Mesenteric fat pad (tissue), 1 donor: ENCODE results near the gene NTN1. TPM values are rescaled to one million over a fixed set of nuclear protein-coding genes. Genes with fewer than 3 reads are reported as not detected.

ENCODE experiments used
- DNase-seq: peaks from one replicate; pipeline ENCODE4 v3.0.0-alpha.2; 2020; ENCODE audit warnings: low spot score
- total RNA-seq: library from RNA; stranded (reverse); fragmentation: NEBNext Ultra II Directional; extraction: Animal tissue kit (Norgen Biotek cat#: 25700); gene quantifications from one replicate; pipeline ENCODE4 v1.2.1, GENCODE V29; 2021
- donor health status: DM: yes; HTN: yes; CAD: no.

The NTN1 gene
- total RNA-seq, 1 donor from 2014 or later = 3.1 TPM

DNA sequence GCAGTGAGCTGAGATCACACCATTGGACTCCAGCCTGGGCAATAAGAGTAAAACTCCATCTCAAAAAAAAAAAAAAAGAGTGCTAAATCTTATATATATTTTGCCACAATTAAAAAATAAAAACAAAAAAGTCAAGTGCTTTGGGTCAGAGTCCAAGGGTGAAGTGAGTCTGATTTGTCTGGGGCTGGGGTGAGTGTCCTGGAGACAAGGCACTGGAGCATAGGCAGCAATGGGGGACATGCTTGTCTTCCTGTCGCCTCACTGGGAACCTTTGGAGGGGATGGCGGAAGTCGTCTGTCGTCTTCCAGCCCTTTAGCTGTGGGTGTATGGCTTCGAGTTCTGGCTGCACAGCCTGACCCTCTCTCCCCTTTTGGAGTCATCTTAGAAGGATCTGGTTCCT, 167.1 kb downstream of the NTN1 start:
- DNase-seq = no peak

DNA sequence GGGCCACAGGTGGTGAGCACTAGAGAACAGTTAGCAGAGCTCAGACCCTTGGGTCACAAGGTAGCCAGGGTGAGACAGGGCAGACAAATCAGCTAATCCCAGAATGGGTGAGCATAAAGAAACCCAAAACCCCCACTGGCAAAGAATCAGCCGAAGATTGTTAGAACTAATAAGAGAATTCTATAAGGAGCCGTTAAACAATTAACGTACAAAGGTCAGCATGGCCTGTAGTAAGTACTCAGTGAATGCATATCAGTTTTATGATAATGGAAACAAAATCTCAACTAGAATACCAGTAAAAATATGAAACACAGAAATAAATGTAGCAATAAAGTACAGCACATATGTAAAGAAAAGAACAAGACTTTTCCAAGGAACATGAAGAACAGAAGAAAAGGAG, 168.6 kb downstream of the NTN1 start:
- DNase-seq = no peak

DNA sequence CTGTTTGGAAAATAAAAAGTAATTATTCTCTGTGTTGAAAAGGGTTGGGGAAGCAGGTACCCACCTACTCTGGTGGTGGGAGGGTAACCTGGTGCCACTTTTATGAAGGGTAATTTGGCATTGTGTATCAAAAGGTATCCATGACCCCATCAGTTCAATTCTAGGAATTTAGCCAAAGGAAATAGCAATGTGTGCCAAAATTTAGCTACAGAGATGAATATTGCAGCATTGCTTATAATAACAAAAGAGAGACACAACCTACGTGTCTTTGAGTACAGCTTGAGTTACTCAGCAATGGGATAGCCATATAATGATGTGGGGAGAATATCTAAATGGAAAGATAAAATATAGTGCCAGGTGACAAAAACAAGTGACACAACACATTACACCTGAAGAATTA, 170.7 kb downstream of the NTN1 start:
- no peak for DNase-seq

DNA sequence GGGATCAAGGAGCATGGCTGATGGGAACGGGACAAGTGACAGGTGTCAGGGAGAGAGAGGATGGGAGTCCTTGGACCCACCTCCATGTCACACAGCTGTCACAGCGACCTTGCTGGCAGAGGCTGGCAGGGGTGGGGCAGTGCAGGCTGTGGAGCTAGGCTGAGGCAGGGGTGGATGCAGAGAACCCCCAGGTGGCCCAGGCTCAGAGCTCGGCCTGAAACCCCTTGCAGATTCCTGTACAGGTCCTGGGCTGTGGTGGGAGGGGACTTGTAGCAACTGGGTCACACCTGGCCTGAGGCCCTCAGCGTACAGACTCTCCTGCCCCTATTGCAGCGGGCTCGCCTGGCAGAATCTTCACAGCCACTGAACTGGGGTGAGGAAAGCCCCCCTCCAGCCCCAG, 174.1 kb downstream of the NTN1 start:
- DNase-seq = no peak

DNA sequence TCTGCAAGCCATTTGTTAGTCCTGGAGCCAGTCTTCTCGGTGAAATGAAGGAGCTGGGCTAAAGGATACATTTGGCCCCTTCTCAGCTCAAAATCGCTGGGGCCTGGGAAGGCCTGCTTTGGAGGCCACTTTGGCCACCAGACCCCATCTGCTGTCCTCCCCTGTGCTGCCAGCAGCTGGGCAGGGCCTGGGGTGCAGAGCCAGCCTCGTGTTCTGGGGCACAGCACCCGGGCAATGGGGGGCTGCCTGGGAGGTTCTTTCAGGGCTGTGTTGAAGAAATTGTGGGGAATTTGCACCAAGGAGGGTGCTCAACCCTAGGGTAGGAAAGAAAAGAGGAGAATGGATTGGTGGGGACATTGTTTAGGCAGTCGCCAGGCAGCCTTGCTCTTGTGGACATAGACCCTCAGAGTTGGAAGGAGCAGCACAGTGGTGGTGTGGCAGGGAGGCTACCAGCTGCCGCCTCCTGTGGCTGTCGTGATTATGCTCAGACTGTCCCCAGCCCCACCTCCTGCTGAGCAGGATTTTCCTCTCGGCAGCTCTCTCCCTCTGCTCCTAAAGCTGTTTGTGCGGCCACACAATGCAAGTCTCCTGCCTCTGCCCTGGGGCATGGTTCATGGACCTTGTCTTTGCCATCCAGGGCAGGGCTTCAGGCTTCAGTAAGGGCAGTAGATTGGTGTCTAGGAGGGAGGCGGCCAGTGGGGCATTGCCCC, 174.8 kb downstream of the NTN1 start:
- no peak for DNase-seq

DNA sequence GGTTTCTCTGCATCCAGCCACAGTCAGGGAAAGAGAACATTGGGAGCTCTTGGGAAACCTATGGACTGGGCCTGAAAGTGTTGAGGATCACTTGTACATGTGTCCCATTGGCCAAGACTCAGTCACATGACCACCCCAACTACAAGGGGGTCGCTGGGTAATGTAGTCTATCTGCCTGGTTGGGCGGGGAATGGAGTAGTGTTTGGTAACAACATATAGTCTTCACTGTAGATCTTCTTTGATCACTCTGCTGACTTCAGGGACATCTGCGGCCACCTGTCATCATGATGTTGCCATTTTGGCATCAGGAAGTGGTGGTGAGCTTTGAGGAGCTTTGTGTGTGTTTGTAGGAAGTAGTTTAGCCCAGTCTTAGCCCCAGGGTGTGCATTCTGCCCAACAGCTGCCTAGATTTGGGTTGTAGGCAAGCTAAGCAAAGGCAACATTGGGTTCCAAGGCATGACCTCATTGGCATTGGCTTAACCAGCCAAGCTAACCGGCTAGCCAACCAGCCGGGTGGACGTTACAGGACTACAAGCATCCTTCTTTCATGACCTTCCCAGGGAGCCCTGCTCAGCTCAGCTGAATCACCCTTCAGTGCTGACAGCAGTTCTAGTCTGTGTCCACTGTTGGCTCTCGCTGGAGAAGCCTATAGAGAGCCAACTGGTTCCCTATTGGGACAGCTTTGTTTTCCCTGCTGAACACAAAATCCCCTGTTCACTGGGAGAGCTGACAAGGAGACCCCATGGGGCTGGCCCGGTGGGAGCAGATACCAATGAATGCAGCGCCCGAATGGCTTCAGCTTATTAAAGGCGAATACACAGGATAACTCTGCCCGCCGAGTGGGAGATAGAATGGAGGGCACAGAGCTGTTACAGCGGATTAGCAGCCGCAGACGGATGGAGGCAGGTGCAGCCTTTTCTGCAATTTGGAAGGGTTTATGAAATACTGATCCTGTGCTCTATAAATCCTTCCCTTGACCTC, 178.6 kb downstream of the NTN1 start:
- no peak for DNase-seq

DNA sequence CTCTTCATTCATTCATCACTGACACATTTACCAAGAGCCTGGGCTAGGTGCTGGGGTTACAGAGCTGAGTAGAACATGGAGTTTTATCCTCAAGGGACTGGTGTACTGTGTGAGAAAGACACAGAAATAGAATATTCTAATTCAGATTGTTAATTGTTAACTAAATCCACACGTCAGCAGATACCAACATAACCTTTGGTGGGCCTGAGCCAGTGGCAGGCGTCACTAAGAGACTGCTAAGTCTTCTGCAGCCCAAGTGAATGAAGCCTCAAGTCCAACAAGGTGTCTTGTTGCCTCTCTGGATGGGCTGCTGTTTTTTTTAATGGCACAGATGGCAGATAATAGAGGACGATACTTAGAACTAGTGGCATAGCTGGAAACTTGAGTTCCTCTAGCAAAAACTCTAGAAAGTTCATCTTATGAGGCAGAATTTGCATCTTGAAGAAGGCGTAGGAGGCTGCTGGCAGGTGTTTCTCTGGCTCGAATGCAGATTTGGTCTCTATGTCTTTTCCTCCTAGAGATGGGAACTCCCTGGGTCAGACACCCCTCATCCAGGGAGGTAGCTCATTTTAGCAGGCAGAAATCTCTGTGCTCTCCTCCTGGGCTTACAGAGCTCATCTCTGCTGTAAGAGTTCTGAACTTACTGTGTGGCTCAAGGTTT, 179.5 kb downstream of the NTN1 start:
- no peak for DNase-seq

DNA sequence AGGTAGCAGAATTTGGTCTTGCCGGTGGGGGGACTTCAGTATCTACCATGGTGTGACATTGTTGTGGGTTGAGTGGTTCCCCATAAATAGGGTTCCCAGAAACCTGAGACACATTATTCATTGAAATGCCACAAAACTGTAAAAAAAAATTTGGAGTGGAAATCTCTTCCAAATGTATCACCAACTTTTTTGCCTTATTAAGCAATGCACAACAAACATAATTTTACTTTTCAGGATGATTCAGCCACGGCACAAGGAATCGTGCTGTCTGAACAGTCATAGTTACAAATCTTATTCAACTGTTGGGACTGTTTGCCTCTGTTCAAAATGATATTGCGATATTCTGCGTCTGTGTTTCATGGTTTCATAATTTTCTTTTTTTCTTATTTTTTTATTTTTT, 181.2 kb downstream of the NTN1 start:
- no peak for DNase-seq

DNA sequence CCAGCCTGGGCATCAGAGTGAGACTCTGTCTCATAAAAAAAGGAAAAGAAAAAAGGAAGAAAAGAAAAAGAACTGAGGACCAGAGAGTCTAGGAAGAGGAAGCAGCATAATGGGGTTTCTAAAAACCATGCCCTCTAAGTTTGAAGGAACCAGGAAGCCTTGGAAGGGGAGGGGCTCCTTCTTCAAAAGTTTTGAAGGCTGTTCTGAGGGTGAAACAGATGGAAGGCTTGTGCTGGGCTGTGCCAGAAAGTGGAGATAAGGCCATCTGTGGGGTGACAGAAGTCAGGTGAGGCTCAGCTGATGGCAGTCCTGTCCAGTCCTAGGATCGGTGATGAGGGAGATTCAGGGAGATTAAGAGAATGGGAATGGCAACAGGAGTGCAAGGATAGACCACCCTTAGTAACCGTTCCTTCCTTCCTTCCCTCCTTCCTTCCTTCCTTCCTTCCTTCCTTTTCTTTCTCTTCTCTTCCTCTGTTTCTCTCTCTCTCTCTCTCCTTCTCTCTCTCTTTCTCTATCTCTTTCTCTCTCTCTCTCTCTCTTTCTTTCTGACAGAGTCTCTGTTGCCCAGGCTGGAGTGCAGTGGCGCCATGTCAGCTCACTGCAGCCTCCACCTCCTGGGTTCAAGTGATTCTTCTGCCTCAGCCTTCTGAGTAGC, 182.6 kb downstream of the NTN1 start:
- no peak for DNase-seq

DNA sequence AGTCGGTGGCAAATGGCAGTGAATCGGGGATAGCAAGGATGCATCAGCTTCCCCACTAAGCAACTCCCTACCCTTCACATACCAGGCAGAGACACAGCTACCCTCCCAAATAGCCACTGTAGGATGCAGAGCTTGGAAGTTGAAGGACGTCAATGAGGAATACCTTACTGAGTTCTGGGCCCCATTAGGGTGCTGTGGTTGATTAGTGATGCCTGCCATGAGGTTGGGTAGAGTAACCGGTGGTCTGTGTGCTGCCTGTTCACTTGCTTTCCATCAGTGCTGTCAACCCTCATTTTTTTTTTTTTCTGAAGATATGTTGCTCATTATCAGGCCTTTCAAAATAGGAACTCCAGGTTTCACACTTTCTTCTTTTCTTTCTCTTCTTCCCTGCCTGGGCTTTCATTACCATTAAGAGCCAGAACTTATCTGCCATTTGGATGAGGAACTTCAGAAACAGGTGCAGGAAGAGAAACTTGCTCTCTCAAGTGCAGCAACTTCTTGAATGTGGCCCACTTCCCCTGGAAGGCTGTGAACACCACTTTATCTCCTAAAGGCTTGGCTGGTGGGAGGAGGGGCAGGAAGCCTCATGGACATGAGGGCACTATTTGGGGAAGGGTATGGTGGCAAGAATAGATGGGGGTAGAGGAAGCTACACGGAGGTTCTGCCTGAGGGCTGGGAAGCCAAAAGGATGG, 183.5 kb downstream of the NTN1 start:
- no peak for DNase-seq

DNA sequence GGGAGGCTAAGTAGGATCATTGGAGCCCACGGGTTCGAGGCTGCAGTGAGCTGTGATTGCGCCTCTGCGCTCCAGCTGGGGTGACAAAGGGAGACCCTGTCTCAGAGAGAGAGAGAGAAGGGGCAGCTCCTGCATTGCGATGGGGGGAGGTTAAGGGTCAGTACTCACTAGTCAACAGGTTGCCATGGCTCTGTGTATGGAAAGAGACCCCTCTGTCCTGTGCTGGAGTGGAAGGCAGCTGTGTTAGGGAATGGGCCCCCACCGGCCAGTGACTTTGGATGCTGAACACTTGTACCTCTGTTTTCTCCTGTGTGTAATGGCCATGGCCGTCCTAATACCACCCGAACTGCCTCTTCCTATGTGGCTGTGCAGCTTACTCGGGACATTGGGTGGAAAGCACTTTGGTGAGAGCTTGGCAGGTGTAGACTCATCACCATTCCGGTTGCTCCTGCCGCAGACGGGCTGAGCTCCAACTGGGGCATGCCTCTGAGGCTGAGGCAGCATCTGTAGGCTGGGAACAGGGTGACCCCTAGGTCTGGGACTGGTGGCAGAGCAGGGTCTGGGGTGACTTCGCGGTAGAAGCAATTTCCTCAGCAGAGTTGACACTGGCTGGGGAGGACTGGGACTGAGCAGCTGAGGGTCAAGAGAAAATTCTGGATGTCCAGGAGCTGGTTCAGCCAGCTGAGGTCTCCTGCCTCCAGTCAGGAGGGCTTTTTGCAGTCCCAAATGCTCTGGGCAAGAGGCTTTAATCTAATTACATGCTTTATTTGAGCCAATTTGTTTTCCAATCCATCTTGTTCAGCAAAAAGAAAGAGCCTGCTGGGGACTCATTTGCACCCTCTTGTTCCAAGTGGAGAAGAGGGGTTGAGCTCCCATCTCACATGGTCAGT, 184.5 kb downstream of the NTN1 start:
- DNase-seq = no peak

DNA sequence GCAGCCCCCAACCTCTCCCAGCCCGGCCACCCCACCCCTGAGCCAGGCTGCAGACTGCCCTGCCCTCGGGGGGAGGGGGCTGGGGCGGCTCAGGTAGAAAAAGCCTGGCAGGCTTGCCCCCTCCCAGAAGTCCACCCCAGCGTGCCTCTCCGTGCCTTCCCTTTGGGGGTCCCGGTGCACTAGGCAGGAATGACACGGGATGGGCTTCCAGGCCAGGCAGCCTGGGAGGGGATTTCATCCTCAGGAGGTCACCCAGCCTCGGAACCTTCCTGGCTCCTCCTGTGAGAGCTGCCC, 185.0 kb downstream of the NTN1 start:
- no peak for DNase-seq

DNA sequence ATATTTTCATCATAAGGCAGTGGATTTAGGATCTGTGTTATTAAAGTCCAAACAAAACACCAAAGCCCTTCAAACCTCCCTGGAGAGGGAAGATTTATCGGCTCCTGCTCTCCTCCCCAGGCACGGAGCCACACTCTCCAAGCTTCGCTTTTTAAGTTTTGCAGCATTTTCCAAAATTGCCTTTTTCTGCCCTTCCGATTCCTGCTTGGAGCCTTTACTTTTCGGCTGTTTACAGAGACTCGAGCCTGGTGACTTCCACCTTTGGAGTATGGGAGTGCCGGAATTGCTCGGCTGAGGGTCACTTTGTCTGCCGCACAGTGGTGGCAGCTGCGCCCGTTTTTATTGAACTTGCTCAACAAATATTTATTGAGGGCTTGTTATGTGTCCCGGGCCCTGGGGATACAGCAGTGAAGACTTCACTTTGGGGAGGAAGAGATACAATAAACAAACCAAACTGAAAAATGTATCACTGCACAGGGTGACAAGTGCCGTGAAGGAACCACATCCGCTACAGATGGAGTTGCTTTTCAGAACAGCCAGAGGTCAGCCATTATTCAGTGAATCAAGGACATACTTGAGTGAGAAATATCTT, 185.5 kb downstream of the NTN1 start:
- no peak for DNase-seq

DNA sequence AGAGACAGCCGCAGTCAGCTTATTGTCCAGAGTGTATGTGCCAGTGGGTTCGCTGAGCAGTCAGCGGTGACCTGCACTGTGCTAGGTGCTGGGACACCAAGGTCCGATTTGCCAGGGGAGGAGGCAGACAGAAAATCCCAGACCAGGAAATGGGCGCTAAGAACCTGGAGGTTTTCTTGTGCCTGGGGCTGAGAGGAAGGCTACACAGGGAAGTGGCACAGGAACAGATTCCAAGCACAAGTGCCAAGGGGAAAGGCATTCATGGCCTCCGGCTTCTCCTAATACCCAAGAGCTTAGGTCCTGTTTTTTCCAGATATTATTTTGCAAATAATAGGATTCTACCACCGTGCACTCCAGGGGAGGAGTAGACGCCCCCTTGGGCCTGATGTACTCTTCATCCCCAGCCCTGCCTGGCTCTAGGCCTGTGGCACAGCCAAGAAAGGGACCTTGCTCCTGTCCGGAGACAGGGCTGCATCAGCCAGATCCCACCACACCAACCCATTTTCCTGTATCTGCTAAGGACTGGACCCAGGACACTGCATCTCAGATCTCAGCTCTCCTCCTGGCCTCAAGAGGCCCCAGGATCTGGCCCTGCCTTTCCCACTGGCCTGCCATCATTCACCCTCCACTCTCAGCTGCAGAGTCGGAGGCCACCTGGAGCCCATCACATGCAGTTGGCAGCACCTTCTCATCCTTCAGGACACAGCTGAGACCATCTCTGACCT, 187.2 kb downstream of the NTN1 start:
- no peak for DNase-seq

DNA sequence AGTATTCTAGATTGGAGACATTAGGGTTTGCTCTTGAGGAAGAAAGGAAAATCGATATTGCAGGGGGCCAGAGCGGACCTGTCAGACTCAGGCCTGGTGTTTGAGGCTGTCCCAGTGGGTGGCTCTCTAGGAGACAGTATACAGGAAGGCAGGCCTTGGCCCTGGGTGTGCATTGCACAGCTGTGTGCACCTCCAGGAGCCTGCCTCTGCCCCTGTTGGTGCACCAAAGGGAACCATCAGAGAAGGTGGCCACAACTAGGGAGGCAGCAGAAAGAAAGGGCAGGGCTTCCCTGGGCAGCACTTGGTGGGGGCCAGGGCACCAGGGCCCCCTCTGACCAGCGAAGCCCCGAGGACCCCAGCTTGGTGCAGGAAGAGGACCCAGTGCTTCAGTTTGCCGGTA, 188.0 kb downstream of the NTN1 start:
- DNase-seq = no peak

DNA sequence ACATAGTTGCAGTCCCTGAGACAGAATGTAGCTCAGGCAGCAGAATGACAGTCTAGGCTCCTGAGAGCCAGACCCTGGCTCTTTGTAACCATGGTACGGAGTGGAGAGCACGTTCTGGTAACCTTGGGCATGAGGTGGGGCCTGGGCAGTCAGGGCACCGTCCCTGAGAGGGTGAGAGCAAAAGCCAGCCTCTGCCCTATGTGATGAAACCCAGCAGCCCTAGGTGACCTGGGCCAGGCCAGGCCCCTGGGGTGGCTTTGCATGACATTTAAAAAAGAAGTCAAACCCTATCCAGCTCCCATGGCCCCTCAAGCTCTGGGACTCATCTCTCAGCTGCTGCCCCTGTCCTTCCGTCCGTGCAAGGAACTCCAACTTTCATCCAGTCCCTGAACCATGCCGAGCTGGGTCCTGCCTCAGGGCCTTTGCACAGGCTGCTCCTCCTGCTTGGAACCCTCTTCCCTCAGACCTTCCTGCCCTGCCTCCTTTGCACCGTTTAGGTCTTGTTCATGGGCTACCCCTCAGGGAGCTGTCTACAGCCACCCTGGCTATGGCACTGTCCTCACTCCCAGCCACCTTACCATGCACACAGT, 188.6 kb downstream of the NTN1 start:
- DNase-seq = no peak

DNA sequence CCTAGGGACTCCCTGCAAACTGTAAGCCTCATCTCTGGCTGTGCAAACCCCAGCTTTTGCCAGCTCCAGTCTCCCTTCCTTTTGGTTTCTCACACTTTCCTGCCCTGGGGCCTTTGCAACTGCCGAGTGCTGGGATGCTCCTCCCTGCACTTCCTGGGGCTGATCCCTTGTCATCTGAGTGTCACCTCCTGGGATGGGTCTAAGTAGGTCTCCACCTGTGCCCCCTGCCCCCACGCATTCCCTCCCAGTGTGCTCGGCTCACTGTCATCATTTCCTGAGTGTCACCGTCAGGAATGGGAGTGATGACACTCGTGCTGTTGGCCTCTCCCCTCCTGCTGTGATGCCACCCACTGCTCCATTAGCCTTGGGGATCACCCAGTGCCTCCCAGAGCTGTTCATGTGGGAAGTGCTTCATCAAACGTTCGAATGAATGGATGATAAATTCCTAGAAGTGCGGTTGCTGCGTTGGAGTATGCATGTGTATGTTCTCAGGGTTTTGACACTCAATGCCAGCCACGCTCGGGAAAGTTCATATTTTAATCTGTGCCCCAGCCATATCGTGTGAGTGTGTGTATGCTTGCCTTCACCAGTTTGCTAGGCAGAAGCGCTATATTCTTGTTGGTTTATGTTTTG, 189.9 kb downstream of the NTN1 start:
- DNase-seq = no peak
